SK-N-SH (cell line): ENCODE results near the gene E4F1.

Source experiments
- CTCF ChIP-seq: fragments of 200-600 bp; sonication (generic); IDR thresholded peaks from 2 replicates; pipeline ENCODE4 v1.6.1; 2017; ENCODE audit warnings: antibody characterized with exemption, mild to moderate bottlenecking, moderate library complexity
- GABPA ChIP-seq: IDR thresholded peaks from 2 replicates; pipeline ENCODE4 v1.4.0; 2012; ENCODE audit warnings: low read depth, mild to moderate bottlenecking
- MEF2A ChIP-seq: IDR thresholded peaks from 2 replicates; pipeline ENCODE4 v1.4.0; 2012; ENCODE audit warnings: low read depth, borderline replicate concordance

- TF ChIP-seq CTCF: no peak
- no peak for TF ChIP-seq MEF2A
- no peak for TF ChIP-seq GABPA
Measured at GRCh38 chr16:2244301-2244700, 20.9 kb downstream of the E4F1 start.
